Measurements from ENCODE around the gene ARID1B.

DNA sequence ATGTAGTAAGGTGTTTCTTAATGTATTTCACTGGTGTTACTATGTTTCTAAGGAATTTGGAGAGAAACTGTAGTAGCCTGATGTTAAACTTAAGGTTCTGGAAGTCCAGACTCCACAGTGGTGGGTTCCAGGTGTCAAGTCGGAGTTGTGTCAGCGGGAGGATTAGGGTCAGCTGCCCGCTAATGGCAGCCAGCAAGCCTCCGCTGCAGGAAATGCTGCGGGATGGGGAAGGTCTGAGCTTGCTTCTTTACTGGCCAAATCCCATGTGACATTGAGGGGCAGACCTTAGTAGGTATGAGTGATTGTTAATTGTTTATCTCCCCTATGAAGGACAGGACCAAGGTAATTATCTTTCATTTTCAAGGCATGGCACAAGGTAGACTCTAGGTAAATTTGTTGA is 3.7 kb upstream of the ARID1B start:
- TF ChIP-seq POLR2A (IDR thresholded peaks at IDR 0.05), result no peak
- TF ChIP-seq, protein P1, sequence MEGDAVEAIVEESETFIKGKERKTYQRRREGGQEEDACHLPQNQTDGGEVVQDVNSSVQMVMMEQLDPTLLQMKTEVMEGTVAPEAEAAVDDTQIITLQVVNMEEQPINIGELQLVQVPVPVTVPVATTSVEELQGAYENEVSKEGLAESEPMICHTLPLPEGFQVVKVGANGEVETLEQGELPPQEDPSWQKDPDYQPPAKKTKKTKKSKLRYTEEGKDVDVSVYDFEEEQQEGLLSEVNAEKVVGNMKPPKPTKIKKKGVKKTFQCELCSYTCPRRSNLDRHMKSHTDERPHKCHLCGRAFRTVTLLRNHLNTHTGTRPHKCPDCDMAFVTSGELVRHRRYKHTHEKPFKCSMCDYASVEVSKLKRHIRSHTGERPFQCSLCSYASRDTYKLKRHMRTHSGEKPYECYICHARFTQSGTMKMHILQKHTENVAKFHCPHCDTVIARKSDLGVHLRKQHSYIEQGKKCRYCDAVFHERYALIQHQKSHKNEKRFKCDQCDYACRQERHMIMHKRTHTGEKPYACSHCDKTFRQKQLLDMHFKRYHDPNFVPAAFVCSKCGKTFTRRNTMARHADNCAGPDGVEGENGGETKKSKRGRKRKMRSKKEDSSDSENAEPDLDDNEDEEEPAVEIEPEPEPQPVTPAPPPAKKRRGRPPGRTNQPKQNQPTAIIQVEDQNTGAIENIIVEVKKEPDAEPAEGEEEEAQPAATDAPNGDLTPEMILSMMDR (IDR thresholded peaks at IDR 0.05), result no peak

Measured in adrenal gland (tissue), 5 donors.